Stimulated activated CD8-positive, alpha-beta memory T cell treated with anti-CD3 and anti-CD28 coated beads, Interleukin-12 subunit alpha, Interleukin-12 subunit beta, amount 100 ng/mL, for 4 hours (primary cell): ENCODE results near the gene CUX1.
"Not testable (repeated sequence)": the region's sequence is repeated elsewhere in the genome, so short reads cannot be mapped to it uniquely, and the experiment has no call there.

Experiments
- DNase-seq: peaks from one replicate; pipeline ENCODE4 v3.0.0-alpha.2; 2020; ENCODE audit warnings: low read depth

Gene CUX1

DNA sequence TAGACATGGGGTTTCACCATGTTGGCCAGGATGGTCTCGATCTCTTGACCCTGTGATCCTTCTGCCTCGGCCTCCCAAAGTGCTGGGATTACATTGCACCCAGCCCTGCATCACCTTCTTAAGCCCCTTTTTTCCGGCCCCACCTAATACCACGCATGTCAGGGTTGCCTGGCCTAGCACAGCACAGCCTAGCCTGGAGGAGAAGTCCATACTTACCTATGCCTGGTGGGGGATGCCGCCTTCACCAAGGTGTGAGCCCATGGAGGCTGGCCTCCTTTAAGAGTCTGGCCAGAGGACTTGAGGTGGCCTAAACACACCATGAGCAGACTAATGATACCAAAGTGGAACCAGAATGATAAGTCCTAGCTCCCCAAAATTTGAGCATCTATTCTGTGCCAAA is 22.0 kb upstream of the CUX1 start:
- DNase-seq, result no peak

DNA sequence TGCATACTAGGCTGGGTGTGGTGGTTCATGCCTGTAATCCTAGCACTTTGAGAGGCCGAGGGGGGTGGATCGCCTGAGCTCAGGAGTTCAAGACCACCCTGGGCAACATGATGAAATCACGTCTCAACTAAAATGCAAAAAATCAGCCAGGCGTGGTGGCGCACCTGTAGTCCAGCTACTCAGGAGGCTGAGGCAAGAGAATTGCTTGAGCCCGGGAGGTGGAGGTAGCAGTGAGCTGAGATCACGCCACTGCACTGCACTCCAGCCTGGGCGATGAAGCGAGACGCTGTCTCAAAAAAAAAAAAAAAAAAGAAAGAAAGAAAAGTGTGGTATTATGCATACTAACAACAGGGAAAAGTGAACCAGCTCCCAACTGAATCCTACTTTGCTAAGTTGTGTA is 19.3 kb upstream of the CUX1 start:
- DNase-seq, result not testable (repeated sequence)

DNA sequence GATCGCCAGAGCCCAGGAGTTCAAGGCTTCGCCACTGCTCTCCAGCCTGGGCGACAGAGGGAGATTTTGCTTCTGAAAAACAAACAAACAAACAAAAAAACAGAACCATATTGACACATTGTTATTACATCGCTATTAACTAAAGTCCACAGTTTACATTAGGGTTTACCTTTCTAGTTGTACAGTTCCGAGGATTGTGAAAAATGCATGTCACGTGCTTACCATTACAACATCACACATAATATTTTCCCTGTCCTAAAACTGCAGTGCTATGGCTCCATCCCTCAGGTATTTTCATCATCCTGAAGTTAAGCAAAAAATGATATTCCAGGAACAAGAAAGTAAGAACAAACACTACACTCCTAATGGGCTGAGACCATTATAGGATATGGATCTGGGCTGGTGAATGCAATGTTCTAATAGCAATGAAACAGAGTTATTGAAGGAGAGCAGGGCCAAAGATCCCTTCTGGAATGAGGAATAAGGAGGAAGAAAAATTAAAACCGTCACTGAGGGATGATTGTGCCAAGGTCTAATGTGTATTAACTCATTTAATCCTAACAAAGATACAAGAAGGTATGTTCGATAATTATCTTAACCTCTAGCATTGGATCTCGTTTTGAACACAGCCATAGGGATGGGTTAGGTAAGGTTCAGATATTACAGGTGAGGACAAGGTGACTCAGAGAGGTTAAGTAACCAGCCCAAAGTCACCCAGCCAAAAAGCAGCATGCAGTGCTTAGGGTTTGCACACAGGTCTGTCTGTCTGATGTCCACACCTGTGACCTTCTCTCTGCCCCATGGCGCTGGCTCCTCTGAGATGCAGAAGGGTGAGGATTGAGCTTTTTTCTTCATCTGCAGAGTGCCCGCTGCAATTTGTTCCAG is 14.0 kb upstream of the CUX1 start:
- DNase-seq, result no peak

DNA sequence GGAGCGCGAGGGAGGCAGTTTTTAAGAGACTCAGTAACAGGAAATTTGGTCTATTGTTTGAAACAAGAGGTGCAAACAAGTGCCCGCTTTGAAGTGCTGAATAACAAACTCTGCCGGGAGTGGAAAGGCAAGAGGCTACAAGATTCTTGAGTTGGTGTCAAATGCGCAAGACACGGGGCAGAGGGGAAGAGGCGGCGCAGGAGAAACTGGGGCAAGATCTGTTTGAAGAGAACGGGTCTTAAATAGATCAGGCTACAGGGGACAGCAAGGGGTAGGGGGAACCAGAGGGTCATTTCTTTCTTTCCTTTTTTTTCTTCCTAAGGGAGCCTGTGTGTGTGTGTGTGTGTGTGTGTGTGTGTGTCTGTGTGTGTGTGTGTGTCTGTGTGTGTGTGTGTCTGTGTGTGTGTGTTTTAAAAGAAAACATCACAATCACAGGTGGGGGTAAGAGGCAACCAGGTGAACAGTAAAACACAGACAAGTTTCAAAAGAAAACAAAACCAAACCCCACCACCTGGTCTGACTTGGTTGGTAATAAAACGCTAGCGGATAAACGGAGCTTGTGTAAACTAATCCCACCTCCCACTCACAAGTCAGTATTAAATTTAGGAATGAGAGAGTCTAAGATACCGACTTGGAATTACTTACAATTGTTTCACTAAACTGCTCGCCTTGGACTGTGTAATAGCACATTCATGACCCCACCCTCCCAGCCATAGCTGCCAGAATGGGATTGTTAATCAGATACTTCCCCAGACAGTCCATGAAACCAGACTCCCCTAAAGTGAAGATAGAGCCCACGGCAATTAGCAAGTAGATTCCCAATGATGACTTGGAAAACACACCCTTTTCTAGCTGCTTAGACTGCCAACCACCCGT is 13.1 kb upstream of the CUX1 start:
- DNase-seq, result no peak

DNA sequence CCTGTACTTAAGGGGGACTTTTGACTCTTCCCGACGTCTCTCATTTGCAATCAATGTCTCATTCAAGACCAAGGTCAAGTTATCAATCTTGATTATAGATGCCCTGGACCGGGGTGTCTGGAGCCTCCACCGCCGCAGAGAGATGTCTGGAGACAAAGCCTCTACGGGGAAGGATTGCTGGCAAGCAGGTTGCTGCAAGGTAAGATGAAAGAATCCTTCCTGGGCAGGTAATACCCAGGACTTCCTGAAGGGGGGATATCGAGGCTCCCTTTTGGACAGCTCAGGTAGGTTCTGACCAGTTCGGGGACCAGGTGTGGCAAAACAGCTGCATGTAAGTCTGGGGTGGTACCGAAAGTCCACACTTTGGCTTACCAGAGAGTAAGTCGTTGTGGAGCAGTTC is 12.5 kb upstream of the CUX1 start:
- DNase-seq, result no peak

DNA sequence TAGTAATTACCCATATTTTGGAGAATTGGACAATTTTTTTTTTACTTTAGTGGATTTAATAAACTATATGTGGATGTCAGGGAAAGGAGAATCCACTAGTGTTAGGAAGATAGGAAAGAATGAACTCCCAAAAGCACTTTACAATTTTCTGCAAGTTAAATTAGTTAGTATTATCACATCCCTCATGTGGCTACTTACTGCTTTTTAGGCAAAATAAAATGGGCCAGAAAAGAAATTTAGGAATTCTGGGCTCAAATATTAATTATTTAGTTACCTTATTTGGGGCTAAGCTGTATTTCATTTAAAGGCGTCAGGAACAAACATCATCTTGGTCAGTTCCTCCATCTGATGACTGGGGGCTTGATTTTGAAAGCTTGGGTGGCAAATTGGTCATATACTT is 4.8 kb upstream of the CUX1 start:
- DNase-seq, result no peak

DNA sequence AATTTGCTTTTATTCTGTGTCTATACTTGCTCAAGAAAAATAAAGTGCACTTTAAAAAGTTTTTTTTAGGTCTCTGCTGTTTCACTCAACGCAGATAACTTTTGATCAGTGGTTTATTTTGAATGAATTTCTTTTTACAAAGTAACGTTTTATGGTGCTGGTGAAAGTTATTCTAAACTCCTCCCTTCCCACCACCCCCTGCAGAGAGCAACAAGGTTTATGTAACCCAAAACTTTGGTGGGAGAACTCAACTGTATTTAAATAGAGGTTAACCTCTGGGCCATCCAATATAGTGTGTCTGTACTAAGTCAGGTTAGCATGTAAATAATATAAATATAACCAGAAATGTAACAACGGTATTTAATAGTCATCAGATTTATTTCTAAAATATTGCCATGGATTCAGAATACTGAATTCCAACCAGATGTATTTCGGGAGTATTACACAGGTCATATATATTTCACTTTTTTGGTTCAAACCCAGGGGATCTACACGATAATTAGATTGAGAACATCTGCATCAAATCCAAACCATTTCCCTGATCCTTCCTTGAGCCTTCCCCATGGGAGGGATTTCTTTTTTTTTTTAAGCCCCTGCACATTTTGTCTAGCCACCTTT is 3.9 kb upstream of the CUX1 start:
- no peak for DNase-seq

DNA sequence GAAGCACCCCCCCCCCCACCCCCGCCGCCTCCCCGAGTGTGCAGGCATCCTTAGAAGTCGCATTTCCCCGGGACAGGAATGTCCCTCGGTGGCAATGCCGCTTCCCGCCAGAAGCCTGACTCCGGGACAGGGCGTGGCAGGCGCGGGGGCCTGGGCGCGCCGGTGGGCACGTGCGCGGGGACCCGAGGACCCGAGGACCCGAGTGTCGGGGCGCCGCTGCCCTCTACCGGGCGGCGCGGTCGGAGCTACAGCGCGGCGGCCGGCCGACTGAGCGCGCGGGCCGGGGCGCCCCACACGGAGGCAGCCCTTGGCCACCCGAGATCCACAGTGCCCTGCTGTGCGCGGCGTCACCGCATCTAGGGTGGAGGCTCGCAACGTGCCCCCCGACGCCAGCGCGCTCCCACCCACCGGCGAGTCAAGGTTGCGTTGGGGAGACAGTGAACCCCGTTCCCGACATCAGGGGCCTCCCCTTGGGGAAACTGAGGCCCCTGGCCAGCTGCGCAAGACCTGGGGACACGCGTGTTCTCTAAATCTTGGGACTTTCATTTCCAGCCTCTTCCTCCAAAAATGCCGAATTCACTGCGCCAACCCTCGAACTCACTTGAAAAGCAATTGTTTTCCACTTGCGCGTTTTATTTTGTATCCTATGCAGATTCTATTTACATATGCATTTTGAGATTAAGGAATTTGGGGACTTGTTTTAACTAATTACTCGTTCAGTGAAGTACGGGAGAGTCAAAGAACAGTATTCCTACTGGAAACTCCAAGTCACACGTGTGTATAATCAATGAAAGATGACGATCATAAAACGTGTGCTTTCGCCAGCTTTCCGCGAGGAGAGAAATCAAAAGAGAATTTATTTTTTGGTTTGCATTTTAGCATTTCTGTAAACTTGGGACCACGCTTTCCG is 3.1 kb upstream of the CUX1 start:
- DNase-seq, result peak; percentile 33

DNA sequence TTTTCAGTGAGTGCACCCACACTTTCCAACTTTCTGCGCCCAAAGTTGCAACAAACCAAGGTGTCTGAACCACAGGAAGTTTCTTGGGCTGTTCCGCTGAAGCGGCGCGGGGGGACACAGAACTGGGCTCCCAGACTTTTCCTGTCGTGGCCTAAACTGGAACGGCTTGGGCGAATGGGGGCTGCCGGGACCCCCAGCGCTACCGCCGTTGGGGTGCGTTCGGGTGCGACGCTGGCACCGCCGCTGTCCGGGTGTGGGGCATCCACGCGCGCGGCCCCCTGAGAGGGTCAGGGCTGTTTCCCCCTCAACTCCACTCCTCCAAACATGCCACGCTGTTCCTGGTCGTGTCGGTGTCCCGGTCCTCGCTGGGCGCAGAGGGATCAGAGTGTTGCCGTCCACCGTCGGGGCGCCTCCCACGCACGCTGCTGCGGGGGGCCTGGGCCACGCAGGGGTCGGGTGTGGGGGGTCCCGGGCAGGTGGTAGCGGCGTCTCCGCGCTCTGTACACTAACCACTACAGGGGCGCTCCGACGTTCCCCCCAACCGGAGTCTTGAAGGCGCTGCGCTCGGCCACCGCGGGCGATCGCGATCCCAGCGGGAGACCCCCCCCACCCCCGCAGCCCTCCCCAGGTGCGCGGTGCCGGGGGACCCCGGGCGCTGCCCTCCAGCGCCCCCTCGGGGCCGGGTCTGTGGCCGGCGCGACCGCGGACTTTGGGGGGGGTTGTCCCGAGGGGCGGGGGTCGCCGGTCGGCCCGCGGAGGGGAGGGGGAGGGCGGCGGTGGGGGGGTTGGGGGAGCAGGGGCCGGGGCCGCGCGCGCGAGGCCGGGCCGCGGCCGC is 2.2 kb upstream of the CUX1 start:
- peak; percentile 59 for DNase-seq

DNA sequence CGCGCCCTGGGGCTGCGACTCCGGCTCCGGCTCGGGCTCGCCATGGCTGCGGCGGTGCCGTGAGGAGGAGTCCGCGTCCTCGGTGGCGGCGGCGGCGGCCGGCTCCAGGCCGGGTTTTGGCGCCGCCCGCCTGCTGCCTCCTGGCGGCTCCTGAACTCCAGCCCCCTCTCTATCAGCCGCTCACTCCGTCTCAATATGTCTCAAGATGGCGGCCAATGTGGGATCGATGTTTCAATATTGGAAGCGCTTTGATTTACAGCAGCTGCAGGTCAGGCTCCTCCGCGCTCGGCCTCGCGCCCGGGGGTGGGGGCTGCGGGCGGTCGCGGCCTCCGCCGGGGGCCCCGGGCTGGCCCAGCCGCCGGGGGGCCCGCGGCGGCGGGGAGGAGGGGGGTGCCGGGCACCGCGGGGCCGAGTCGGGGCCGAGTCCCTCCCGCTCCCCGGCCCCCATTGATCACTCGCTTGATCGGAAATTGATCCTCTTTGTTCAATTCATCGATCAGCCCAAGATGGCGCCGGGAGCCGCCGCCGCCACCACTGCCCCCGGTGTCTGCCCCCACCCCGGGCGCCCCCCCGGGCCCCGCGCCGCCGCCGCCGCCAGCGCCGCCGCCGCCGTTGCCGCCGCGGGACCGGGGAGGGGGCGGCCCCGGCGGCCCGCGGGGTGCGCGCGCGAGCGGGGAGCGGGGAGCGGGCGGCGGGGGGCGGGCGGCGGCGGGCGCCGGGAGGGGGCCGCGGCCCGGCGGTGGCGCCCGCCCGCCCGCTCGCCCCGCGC is 1.4 kb upstream of the CUX1 start:
- DNase-seq, result peak; percentile 59

DNA sequence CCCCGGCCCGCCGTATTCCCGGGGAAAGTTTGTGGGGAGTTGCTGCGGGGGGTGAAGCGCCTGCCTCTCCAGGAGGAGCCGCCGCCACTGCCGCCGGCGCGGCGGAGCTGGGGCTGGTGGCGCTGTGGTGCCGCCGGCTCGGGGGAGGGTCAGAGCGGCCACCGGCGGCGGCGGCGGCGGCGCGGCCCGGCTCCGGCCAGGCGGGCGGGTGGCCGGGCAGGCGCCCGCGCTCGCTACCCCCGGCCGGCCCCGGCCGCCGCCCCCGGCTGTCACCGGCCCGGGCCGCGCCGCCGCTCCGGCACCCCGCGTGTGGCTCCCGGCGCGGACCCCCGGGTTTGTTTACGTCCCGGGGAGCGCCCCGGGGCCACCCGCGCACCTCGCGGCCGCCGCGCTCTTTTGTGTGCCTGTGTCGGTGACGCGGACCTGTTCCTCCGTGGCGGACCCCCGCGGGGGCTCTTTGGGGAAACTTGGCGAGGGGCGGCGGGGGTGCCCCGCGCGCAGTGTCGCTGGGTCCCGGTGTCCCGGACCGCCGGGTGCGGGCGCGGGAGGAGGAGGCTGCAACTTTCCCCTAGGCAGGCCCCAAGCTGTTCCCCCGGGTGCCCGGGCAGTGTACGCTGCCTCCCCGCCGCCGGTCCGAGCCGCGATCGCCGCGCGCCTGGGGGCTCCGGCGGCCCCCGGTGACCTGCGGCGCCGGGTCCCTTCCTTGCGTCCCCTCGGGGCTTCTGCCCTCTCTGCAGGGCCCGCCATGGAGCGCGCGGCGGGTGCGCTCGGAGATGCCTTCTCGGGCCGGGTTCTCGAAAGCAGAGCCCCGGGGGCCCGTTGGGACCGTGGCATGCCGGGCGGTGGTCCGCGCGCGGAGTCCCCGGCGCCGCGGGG is 593 bp upstream of the CUX1 start:
- DNase-seq, result peak; percentile 12

DNA sequence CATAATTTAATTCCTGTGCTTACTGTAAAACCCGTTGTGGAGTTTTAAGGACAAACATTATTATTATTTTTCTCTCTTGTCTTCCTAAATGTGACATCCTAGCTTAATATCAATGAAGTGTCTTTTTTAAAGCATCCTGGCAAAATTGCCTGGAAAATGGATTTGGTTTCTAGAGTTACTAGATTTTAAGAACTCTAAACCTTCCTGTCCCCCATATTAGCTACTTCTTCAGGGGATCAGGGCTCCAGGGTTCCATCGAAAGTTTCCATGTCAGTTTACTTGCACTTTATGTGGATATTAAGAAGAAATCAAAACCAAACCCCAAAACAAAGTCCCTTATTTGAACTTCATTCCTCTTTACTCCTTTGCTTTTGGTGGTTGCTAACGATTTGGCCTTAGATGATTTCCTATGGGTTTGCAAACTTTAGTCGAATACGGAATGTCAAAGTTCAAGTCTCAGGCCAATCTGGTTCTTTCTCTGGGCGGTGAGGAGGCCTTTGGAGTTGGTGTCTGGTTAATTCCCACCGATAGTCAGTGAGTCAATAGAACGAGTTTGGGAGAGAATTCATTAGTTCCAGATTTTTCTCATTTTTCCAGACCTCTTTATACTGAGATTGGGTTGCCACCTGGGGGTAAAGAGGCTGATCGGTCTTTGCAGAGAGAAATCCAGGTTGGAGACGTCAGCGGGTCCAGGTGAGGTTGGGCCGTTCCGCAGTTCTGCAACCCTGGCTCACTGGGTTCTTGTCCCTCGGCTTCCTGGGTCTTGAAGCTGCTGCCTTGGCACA is 1.1 kb downstream of the CUX1 start:
- DNase-seq, result no peak

DNA sequence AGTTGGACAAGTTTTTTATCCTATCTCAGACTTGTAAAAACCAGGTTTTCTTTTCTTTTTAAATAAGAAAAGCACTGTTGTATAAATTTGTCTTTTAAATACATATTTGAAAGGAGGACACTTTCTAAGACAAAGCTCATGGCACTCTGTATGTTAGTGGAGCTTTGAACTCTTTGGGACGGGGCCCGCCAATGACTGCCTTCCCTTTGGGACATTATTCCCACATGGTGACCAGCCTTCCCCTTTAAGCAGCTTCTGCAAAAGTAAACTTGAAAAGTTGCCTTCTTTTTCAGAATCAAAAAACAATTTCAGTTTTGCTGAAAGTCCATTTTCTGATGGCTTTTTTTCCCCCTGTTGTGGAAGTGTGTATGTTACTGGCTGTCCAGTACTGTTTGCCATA is 1.8 kb downstream of the CUX1 start:
- DNase-seq, result no peak

DNA sequence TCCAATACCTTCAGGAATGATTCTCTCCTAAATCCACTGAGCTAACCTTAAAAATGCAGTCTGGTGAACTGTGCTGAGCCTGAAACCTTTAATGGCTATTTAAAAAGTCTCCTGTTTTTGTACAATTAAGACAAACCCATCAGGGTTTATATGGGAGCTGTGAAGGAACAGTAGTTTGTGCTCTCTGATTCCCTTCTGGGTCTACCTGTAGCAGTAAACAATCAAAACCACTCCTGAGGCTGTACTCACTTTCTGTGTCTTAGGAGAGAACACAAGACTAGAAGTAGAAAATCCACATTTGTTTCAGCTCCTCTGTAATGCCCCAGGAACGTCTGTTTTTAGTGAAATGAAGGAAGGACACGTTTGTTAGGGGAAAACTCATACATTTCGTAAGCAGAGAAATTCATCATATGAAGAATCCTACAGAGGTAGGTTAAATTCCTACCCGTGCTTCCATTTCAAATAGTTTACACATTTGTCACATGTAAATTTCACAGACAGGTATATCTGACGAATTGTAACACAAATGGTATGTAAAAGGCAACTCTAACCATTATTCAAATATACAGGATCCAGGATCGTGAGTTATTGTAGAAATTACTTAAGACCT is 2.6 kb downstream of the CUX1 start:
- DNase-seq, result no peak

DNA sequence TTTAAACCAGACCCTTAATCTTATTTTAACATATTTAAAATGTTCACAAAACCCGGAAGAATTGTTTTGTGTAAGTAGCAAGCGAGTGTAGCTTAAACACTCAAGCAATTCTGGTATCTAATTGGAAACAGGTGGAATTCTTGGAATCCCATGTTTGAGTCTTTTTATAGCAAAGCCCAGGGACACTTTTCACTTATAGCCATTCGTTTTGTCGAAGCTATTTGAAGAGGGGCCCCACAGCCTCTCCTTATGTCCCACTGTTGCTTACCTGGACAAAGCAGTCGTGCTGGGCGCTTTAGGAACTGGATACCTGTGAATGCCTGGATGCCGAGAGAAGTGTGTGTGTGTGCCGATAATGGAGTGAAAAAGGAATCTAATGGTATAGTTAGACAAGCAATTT is 3.3 kb downstream of the CUX1 start:
- no peak for DNase-seq

DNA sequence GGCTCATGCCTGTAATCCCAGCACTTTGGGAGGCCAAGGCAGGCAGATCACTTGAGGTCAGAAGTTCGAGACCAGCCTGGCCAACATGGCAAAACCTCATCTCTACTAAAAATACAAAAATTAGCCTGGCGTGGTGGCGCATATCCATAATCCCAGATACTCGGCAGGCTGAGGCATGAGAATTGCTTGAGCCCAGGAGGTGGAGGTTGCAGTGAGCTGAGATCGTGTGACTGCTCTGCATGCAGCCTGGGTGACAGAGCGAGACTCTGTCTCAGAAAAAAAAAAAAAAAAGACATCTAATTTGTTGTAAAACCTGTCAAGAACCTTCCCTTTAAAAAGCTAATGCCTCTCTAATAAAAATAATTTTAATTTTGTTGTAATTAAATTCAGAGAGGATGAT is 5.2 kb downstream of the CUX1 start:
- DNase-seq, result not testable (repeated sequence)

DNA sequence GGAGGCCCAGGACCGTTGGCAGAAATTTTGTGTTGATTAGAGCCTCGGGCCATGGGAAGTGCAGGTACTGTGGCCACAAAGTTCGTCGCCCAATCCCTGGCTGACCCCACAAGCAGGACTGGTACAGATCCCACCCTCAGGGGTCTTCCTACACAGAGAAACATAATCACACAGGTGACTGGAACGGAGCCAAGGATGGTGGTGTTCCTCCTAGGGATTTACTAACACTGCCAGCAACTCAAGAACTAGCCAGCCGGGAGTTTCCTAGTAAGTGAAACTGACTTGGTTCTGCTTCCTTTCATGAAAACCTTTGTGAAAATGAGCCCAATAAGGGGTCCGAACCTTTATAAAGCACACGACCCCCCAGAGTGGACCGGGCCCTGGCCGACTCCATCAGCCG is 5.7 kb downstream of the CUX1 start:
- DNase-seq, result no peak

DNA sequence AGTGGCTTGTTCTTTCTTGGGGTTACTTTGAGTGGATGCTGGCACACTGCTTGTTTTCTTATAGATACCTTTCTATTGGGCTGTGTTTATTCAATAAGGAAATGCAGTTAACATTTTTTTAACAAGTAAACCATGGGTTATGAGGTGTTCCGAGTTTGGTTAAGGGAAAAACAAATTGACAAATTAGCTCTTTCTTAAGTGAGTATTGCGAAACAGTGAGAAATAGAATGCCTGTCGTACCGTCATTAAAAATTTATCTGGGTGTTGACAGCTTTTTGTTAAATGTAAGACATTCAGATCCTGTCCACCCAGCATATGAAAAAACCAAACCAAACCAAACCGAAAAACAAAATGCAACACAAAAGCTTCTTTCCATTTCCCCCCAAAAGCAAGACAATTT is 6.2 kb downstream of the CUX1 start:
- DNase-seq, result no peak
